ENCODE data around the gene GABRA5.

GABRA5 gene

DNA sequence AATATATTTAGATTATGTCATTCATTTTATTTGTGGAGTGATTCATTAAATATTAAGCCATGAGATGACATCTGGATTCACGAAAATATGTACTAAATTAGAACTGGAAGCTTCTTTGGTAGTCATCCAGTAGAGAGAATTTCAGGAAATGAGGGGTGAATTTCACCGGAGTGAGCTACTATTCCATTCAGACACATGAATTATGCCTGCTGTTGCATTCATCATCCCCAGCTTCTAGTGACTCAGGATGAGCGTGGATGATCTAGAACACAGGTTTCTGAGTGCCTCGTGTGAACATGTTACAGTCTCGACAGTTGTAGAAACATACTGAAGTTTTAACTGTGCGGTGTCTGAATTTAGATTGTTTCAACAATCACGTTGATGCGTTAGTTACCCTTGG, 61.2 kb downstream of the GABRA5 start:
- no peak for DNase-seq (ENCODE audit: low read depth in 2 of 2)

GRCh38 chr15:26929588-26929987, 62.7 kb downstream of the GABRA5 start:
- no peak for DNase-seq (ENCODE audit: low read depth in 2 of 2)

DNA sequence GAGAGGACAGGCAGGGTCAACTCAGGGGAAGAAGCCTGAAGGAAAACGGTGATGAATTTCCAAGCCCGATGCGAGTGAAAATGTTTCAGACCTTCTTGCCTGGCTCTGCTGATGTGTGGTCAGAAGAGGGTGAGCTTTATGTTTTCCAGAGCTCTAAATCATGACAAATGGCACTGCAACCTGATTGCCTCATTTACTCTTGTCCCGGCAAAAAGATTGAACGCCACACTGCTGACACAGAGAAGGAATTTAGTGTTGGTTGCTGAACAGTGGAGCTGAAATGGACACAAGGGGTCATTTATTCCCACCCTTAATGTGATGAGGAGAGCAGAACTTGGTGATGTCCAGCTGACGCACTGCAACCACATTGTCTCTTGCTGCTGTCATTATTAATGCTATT, 68.0 kb downstream of the GABRA5 start:
- DNase-seq (ENCODE audit: low read depth in 2 of 2) = no peak

DNA sequence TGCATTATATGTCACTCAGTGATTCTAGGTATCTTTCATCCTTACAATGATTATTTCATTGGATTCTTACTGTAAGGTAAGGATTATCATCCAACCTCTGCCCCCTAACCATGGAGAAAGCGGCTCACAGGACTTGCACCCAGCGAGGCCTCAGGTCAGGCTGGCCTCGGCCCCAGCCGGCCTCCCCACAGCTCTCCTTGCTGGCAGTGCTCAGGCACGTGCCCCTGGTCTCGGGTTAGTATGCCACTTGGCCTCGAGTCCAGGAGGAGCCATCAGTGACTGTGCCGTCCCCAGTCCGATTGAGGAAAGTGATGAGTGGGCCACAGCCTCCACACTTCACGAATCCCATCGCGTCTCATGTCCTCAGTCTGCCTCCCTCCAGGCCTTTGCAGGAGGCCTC, 68.5 kb downstream of the GABRA5 start:
- DNase-seq (ENCODE audit: low read depth in 2 of 2) = no peak

- no peak for DNase-seq (ENCODE audit: low read depth in 2 of 2)
Measured at GRCh38 chr15:26936502-26936901, 69.6 kb downstream of the GABRA5 start.

GRCh38 chr15:26937134-26937533, 70.3 kb downstream of the GABRA5 start:
- no peak for DNase-seq (ENCODE audit: low read depth in 2 of 2)

DNA sequence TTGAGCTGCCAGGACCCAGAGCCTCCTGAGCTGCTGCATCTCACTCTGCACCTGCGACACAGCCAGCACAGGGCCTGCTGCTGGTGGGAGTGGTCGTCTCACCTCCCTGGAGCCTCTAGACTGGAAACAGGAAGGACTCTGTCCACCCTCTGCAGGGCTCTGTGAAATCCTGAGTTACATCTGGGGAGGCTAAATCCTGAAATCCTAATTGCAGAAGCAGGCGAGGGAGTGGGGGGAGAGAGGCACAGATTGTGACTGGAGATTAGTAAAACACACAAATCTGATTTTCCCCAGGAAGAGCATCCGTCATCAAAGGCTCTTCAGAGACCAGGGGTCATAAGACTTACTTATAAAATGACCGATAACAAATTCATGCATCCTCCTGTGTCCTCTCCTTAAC, 72.5 kb downstream of the GABRA5 start:
- no peak for DNase-seq (ENCODE audit: low read depth in 2 of 2)

GRCh38 chr15:26941489-26941888, 74.6 kb downstream of the GABRA5 start:
- no peak for DNase-seq (ENCODE audit: low read depth in 2 of 2)

- DNase-seq (ENCODE audit: low read depth in 2 of 2) = no peak
Measured at GRCh38 chr15:26943866-26944265, 77.0 kb downstream of the GABRA5 start.

GRCh38 chr15:26945046-26945445, 78.2 kb downstream of the GABRA5 start:
- DNase-seq (ENCODE audit: low read depth in 2 of 2) = no peak

DNA sequence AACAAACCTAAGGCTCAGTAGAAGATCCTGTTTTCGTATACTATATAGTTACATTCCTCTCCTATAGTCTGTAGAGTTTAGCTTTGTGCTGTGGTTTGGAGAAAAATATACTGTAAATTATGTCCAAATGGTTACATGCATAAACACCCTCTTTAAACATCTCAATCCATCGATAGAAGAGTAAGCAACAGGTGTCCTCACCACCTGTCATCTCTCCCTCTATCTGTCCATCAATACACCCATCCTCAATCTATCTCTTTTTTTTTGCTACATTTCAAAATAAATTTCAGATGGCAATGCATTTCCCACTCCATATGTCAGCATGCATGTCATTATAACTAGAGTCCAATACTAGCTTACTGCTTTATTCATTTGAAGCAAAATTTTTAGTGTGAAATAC, 83.1 kb downstream of the GABRA5 start:
- DNase-seq (ENCODE audit: low read depth in 2 of 2) = no peak

- no peak for DNase-seq (ENCODE audit: low read depth in 2 of 2)
Measured at GRCh38 chr15:26954403-26954802, 87.5 kb downstream of the GABRA5 start.

DNA sequence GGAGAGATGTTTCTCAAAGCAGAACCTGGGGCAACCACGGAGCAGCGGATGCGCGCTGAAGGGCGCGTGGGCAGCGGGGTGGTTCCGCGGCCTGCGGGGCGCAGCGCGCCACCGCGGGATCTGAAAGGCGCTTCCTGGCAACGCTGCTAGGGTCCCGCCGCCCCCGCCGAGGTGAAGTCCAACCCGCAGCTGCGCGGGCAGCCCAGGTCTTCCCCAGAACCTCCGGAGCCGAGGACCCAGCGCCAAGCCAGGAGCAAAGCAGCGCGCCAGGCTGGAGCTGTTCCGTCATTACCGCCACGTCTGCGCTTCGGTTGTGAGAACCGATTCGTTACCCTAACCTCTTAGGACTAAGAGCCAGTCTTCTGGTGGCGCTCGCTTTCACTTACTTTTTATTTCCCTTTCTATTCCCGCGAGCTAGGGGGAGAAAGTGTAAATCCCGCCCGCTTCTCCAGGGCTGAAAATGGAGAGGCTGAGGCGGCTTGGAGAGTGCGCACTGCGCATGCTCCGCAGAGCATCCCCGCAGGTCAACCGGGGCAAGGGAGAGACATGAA, 100.9 kb downstream of the GABRA5 start:
- no peak for DNase-seq (ENCODE audit: low read depth in 2 of 2)

DNA sequence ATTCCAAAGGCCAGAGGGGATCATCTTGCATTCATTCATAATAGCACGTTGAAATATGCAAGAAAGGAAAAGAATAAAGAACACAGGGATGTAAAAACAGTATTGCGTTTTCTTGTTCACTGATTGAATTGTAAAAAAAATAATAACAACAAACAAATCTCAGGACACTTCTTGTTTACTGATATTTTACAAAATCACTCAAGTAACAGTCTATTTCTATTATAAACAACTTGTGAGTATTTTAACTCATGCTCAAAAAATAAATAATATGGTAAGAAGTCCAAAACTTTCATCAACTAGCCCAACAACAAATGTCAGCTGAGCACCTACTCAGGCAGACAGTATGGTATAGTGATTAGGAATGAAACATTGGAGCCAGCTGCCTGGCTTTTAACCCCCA, 101.9 kb downstream of the GABRA5 start:
- no peak for DNase-seq (ENCODE audit: low read depth in 2 of 2)

- DNase-seq (ENCODE audit: low read depth in 2 of 2) = no peak
Measured at GRCh38 chr15:26970712-26971210, 103.9 kb downstream of the GABRA5 start, which contains the start of gene GABRG3. TSS of gene GABRG3 (plus strand) at chr15:26971181.

DNA sequence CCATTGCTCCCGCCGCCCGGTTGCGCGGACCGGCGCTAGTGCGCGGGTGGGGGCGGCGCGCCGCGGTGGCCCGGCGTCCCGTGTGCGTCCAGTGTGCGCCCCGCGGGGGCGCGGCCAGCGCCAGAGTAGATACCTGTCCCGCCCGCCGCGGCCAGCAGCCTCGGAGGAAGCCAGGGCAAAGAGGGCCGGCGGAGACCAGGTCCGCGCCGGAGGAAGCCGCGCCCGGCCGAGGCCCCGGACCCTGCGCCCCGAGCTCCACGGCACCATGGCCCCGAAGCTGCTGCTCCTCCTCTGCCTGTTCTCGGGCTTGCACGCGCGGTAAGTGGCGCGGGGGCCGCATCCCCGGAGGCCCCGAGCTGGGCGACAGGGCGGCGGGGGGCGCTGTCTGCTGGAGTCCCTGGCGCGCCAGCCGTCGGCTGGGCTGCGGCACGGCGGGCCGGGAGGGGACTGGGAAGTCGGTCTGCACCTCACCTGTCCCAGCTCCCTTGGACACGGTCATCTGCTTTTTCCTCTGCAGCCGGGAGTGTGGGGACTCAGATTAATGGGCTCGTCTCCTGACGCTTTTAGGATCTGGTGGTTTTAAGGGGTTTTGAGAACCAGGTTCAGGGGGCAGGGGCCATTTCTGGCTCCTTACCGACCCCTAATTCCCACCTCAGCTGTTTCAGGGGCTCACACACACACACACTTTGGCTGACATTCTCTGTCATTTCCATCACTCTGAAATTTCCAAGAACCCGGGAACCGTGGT, 104.6 kb downstream of the GABRA5 start:
- DNase-seq (ENCODE audit: low read depth in 2 of 2) = no peak

DNA sequence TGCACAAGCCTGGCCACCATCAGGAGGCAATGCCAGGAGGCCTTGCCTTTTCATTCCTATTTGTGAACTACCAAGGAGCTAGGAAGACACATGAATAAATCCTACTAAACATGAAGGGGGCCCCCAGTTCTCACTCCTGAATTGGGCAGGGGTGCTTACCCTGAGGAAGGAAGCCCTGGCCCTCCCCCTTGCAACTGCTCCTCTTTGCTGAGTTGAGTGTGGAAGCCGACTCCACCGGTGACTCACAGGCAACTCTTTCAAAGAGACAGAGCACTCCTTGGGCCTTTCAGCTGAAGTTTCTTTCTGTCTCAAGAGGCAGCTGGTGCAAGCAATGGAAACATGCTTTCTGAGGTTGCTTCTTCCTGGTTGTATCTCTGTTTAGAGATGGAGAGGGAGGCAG, 105.8 kb downstream of the GABRA5 start:
- no peak for DNase-seq (ENCODE audit: low read depth in 2 of 2)

DNA sequence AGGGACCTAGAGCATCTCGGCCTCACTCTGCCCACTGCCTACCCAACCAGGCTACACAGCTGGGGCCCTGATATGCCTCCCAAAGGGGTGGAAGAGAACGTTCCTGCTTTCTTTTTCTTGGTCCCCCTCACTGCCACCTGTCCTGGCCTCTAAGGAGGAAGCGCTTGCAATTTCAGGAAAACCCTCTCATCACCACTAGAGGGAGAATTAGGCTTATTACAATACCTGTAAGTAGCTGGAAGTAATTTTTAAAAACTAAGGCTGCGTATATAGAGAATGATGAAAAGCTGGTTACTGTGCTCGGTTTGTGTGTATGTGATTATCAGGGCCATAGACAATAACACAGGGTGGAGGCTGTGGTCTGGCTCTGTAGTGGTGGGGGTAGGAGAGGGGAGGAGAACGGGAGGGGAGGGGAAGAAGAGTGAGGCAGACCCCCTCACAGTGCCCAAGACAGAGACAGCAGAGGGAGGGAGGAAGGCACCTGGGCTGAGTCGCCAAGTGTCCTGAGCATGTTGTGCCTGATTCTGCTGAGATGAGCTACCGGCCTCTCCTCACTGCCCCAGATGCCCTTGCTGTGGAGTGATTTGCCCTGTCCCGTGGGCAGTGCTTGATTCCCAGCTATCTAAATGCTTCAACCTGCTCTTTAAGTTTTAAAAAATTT, 107.4 kb downstream of the GABRA5 start:
- no peak for DNase-seq (ENCODE audit: low read depth in 2 of 2)

- DNase-seq (ENCODE audit: low read depth in 2 of 2) = no peak
Measured at GRCh38 chr15:26981492-26981891, 114.6 kb downstream of the GABRA5 start.

DNA sequence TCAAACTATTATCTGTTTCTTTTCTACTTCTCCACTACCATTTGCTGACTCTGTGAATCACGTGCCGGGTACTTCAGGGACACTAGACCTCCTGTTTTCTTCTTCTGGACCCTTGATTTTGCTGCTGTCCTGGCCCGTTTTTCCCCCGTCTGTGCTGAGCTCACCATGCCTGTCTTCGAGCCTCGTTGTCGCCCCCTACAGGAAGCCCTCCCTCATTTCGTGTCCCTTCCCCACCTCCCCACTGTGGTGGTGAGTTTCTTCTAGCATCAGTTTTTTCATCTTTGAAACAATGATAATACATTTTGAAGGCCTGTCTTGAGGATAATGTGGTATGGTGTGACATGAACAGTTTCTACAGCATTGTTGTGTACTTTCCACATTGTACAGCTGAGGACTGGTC, 117.0 kb downstream of the GABRA5 start:
- no peak for DNase-seq (ENCODE audit: low read depth in 2 of 2)

DNA sequence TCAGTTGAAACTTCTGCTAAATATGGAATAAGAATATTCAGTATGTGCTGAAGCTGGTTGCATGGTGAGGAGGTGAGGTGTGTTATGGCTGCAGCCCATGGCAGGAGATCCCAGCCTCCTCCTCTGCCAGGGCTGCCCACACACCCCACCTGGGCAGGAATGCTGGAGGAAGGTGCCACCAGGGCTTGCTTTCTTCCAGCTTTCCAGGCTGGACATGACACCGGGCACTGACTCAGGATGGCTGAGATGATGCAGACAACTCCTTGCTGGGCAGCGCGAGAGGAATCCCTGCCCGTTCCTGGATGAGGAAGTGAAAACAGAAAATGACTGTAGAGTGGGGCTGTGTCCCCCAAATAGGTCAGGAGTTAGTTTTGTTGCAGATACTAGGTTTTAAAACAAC, 118.2 kb downstream of the GABRA5 start:
- DNase-seq (ENCODE audit: low read depth in 2 of 2) = no peak

DNA sequence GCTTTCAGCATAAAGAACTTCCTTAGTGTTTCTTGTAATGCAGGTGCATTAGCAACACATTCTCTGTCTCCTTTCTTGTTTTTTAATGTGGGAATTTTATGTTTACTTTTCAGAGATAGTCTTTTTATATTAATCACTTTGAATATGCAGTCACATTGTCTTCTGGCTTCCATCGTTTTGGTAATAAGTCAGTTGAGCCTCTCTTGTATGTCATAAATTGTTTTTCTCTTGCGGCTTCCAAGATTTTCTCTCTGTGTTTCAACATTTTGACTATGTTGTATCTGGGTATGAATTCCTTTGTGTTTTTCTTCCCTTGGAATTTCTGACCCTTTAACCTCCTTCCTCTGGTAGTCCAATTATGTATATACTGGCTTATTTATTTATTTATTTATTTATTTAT, 129.4 kb downstream of the GABRA5 start:
- no peak for DNase-seq (ENCODE audit: low read depth in 2 of 2)
